GM12891 (cell line): ENCODE data around the gene OR14A2.
A peak's percentile ranks its signal among the peaks of the same experiment; 100 is the strongest.
"Not testable (repeated sequence)": the region's sequence is repeated elsewhere in the genome, so short reads cannot be mapped to it uniquely, and the experiment has no call there.

Experiments
- DNase-seq: peaks from one replicate; pipeline ENCODE4 v3.0.0; 2011; ENCODE audit warnings: low spot score; ENCODE audit not compliant: insufficient read length
- FAIRE-seq: peaks from 2 replicates; lab custom pipeline; 2011; peaks lifted over from hg19 to GRCh38; lab: Jason Lieb, UNC
- PAX5 ChIP-seq: IDR thresholded peaks from 2 replicates; pipeline ENCODE4 v1.6.1; 2011; ENCODE audit warnings: low read length, moderate library complexity, mild to moderate bottlenecking; ENCODE audit not compliant: insufficient read depth, severe bottlenecking
- POLR2A ChIP-seq: IDR thresholded peaks from 2 replicates; pipeline ENCODE4 v1.6.1; 2011; ENCODE audit warnings: low read depth, low read length, control low read depth
- POLR2AphosphoS5 ChIP-seq: IDR thresholded peaks from 2 replicates; pipeline ENCODE4 v1.6.1; 2011; ENCODE audit warnings: low read depth, low read length, control low read depth
- POU2F2 ChIP-seq: IDR thresholded peaks from 2 replicates; pipeline ENCODE4 v1.6.1; 2011; ENCODE audit warnings: low read depth, mild to moderate bottlenecking, control low read depth, low read length, moderate library complexity
- SPI1 ChIP-seq: IDR thresholded peaks from 2 replicates; pipeline ENCODE4 v1.6.1; 2011; ENCODE audit warnings: low read depth, low read length, control low read depth
- TAF1 ChIP-seq: IDR thresholded peaks from 2 replicates; pipeline ENCODE4 v1.6.1; 2011; ENCODE audit warnings: low read depth, low read length, control low read depth

Gene OR14A2

DNA sequence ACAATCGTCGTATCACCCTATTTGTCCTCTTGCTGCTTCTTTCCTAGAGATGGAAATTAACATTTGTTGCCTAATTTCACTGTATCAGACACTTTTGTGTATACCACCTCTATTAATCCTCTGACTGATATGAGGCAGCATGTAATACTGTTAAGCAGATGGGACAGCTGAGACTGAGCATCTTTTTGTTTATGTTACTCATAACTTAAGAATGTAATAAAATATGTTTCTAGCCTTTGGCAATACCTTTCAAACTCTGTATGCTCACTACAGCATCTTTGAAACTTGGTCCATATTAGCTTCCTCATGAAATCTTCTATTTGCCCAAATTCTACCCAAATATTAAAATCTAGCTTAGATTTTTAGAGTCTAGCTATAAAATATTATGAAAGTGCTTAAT, 7.2 kb downstream of the OR14A2 start:
- DNase-seq (no peak), FAIRE-seq (no peak)
- TF ChIP-seq SPI1 (no peak), POLR2AphosphoS5 (no peak)

GRCh38 chr1:247738315-247738714, 9.6 kb downstream of the OR14A2 start, which contains the start of gene OR14K1:
TSS of gene OR14K1 (plus strand) at chr1:247738615. CDS start at chr1:247738615, 0 bp downstream.
- no peak for DNase-seq
- FAIRE-seq, result no peak
- TF ChIP-seq SPI1, result no peak
- no peak for TF ChIP-seq TAF1
- no peak for TF ChIP-seq PAX5
- TF ChIP-seq POU2F2, result no peak
- no peak for TF ChIP-seq POLR2AphosphoS5
- TF ChIP-seq POLR2A, result no peak

GRCh38 chr1:247721222-247721621, 26.7 kb downstream of the OR14A2 start:
- FAIRE-seq, result no peak
- no peak for TF ChIP-seq SPI1
- no peak for TF ChIP-seq TAF1
- no peak for TF ChIP-seq POLR2A
- no peak for TF ChIP-seq POU2F2
- TF ChIP-seq PAX5, result no peak

GRCh38 chr1:247716546-247716945, 31.4 kb downstream of the OR14A2 start, which contains the start of gene OR6F1:
TSS of gene OR6F1 (minus strand) at chr1:247716646. CDS start at chr1:247712755, 3,891 bp downstream.
- DNase-seq (no peak), FAIRE-seq (no peak)
- no peak for TF ChIP-seq POLR2A
- TF ChIP-seq POLR2AphosphoS5, result no peak
- no peak for TF ChIP-seq TAF1
- TF ChIP-seq PAX5, result no peak

More at GRCh38 chr1:247721222-247721621, 26.7 kb downstream of the OR14A2 start:
- no peak for DNase-seq

GRCh38 chr1:247713753-247714152, 34.2 kb downstream of the OR14A2 start:
- FAIRE-seq (no peak), DNase-seq (no peak)
- no peak for TF ChIP-seq PAX5
- no peak for TF ChIP-seq POLR2A
- no peak for TF ChIP-seq POLR2AphosphoS5

GRCh38 chr1:247710681-247711080, 37.3 kb downstream of the OR14A2 start:
- FAIRE-seq, DNase-seq: not testable (repeated sequence)

- TF ChIP-seq PAX5 (no peak), POLR2AphosphoS5 (no peak), POLR2A (no peak), POU2F2 (no peak), SPI1 (no peak), TAF1 (no peak)
- no peak for FAIRE-seq
- no peak for DNase-seq
Observed at GRCh38 chr1:247701338-247701737, 46.6 kb downstream of the OR14A2 start.

GRCh38 chr1:247681288-247681897, 66.5 kb downstream of the OR14A2 start:
- no peak for TF ChIP-seq SPI1
- TF ChIP-seq POLR2AphosphoS5, result no peak
- TF ChIP-seq POU2F2, result no peak
- TF ChIP-seq TAF1, result no peak
- no peak for TF ChIP-seq PAX5
- TF ChIP-seq POLR2A, result no peak
- FAIRE-seq, result peak; percentile 76
- peak; percentile 11 for DNase-seq

- no peak for FAIRE-seq
Observed at GRCh38 chr1:247680171-247680570, 67.8 kb downstream of the OR14A2 start.

DNA sequence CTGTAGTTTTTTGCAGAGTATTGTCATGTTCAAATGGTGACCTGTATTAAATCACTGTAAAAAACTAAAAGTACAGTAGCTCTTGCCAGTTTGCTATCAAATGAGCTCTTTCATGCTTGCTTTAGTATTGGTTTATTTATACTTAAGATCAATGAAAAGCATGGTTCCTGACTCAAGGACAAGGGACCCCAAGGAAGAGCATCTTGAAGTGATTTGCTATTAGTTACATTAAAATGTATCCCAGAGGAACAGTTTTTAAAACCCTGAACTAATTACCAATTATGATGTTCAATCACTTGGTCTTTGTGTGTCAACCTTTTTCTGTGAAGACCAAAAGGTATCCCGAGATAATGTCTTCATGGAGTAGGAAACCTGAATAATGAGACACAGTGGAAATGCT, 68.3 kb downstream of the OR14A2 start, which contains the start of gene OR13G1:
Gene OR13G1, minus strand, starts transcription at position 101 of the 400 bp plus-strand sequence. CDS start 6,698 bp downstream, outside the sequence.
- DNase-seq, result no peak
- FAIRE-seq, result no peak
- no peak for TF ChIP-seq PAX5
- no peak for TF ChIP-seq POLR2AphosphoS5
- no peak for TF ChIP-seq POLR2A
- no peak for TF ChIP-seq TAF1
- TF ChIP-seq POU2F2, result no peak
- TF ChIP-seq SPI1, result no peak

More at GRCh38 chr1:247680171-247680570, 67.8 kb downstream of the OR14A2 start:
- no peak for TF ChIP-seq SPI1
- DNase-seq, result no peak
